GM23248 (cell line): ENCODE data around the gene CPNE9.

Source experiments
- EZH2 ChIP-seq: fragments of 200-600 bp; sonication (generic); IDR thresholded peaks from 2 replicates; pipeline ENCODE4 v1.6.1; 2018; ENCODE audit warnings: antibody characterized with exemption, mild to moderate bottlenecking; ENCODE audit not compliant: insufficient read depth, poor library complexity, severe bottlenecking
- EZH2phosphoT487 ChIP-seq: fragments of 200-600 bp; sonication (generic); IDR thresholded peaks from 2 replicates; pipeline ENCODE4 v1.6.1; 2018; ENCODE audit warnings: antibody characterized with exemption, moderate library complexity, mild to moderate bottlenecking, low read depth; ENCODE audit not compliant: insufficient read depth

DNA sequence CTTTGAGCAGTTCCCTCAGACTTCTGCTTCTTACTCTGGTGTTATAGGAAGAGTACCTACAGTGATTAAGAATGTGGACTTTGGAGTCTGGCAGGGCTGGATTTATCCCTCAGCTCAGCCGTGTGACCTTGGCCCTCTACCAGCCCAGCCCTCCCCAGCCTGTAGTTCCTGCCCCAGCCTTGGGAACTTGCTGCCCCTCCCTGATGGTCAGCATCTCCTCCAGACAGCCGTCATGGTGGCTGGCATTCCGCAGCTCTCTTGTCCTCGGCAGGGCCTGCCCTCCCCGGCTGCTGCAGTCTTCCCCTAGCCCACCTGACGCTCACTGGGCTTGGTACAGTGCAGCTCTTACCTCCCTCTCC is 21.9 kb upstream of the CPNE9 start:
- TF ChIP-seq EZH2 (no peak), EZH2phosphoT487 (no peak)
